ENCODE measurements around the gene DIAPH3.
"Not testable (repeated sequence)": the region's sequence is repeated elsewhere in the genome, so short reads cannot be mapped to it uniquely, and the experiment has no call there.

Gene DIAPH3

DNA sequence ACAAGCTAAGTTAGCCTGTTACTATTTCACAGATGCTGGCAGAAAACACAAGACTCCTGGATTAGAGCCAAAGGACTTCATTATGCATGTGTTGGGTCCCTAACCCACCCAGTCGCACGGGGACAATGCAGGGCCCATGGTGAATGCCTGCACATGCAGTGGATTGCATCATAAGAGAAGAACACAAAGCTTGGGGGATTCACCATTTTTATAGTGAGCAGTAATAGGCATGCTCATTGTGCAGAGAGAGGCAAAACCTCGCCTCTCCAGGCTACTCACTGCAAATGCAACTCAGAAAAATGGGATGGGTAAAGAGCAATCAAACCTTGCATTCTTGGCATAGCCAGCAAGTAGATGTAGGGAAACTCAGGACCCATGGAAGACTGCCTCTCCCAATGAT is 115.8 kb downstream of the DIAPH3 start:
- DNase-seq (ENCODE audit: insufficient read length, low spot score) (no peak), FAIRE-seq (no peak)
- TF ChIP-seq PAX5 (IDR thresholded peaks at IDR 0.05; ENCODE audit: insufficient read depth, low read length, severe bottlenecking) (no peak), POLR2A (IDR thresholded peaks at IDR 0.05; ENCODE audit: low read depth, low read length) (no peak), TAF1 (IDR thresholded peaks at IDR 0.05; ENCODE audit: low read depth, low read length) (no peak), POU2F2 (IDR thresholded peaks at IDR 0.05; ENCODE audit: low read depth, low read length) (no peak), POLR2AphosphoS5 (IDR thresholded peaks at IDR 0.05; ENCODE audit: low read depth, low read length) (no peak), SPI1 (IDR thresholded peaks at IDR 0.05; ENCODE audit: low read depth, low read length) (no peak)

DNA sequence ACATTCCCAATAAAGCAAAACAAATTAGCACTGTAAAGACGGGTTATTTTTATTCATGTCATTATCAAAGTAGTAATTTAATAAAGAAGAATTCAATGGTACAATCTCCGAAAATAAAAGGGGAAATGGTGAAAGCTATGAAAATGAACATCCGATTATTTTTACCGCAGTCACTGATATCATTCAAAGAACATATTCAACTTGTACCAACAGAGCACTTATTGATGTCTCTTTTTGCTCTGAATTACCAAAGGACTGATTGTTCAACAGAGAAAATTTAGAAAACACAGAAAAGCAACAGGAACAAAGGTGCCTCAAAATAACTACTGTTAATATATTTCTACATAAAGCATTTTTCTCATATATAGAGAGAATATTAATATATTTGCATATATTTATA is 119.4 kb downstream of the DIAPH3 start:
- FAIRE-seq (no peak), DNase-seq (ENCODE audit: insufficient read length, low spot score) (no peak)
- TF ChIP-seq POLR2AphosphoS5 (IDR thresholded peaks at IDR 0.05; ENCODE audit: low read depth, low read length) = no peak
- TF ChIP-seq TAF1 (IDR thresholded peaks at IDR 0.05; ENCODE audit: low read depth, low read length) = no peak
- no peak for TF ChIP-seq POU2F2 (IDR thresholded peaks at IDR 0.05; ENCODE audit: low read depth, low read length)
- TF ChIP-seq PAX5 (IDR thresholded peaks at IDR 0.05; ENCODE audit: insufficient read depth, low read length, severe bottlenecking) = no peak
- TF ChIP-seq POLR2A (IDR thresholded peaks at IDR 0.05; ENCODE audit: low read depth, low read length) = no peak
- TF ChIP-seq SPI1 (IDR thresholded peaks at IDR 0.05; ENCODE audit: low read depth, low read length) = no peak

- no peak for TF ChIP-seq SPI1 (IDR thresholded peaks at IDR 0.05; ENCODE audit: low read depth, low read length)
- no peak for TF ChIP-seq PAX5 (IDR thresholded peaks at IDR 0.05; ENCODE audit: insufficient read depth, low read length, severe bottlenecking)
- TF ChIP-seq POLR2AphosphoS5 (IDR thresholded peaks at IDR 0.05; ENCODE audit: low read depth, low read length) = no peak
- TF ChIP-seq POU2F2 (IDR thresholded peaks at IDR 0.05; ENCODE audit: low read depth, low read length) = no peak
- TF ChIP-seq TAF1 (IDR thresholded peaks at IDR 0.05; ENCODE audit: low read depth, low read length) = no peak
- no peak for TF ChIP-seq POLR2A (IDR thresholded peaks at IDR 0.05; ENCODE audit: low read depth, low read length)
- FAIRE-seq (no peak), DNase-seq (ENCODE audit: insufficient read length, low spot score) (no peak)
These were observed 120.5 kb downstream of the DIAPH3 start for GRCh38 chr13:60043262-60043661.

DNA sequence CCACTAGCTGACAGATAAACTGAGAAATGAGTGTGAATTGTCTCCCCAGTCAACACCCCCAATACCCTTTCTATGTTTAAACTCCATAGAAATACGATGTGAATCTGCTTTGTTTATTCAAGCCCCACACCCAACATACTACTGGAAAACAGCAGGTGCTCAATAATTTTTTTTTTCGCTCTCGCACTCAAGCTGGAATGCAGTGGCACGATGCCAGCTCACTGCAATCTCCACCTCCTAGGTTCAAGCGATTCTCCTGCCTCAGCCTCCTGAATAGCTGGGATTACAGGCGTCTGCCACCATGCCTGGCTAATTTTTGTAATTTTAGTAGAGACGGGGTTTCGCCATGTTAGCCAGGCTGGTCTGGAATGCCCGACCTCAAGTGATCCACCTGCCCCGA is 123.1 kb downstream of the DIAPH3 start:
- DNase-seq (ENCODE audit: insufficient read length, low spot score); FAIRE-seq: not testable (repeated sequence)

GRCh38 chr13:60035874-60036273 is 127.9 kb downstream of the DIAPH3 start:
- no peak for TF ChIP-seq PAX5 (IDR thresholded peaks at IDR 0.05; ENCODE audit: insufficient read depth, low read length, severe bottlenecking)
- no peak for TF ChIP-seq POLR2A (IDR thresholded peaks at IDR 0.05; ENCODE audit: low read depth, low read length)
- TF ChIP-seq POLR2AphosphoS5 (IDR thresholded peaks at IDR 0.05; ENCODE audit: low read depth, low read length) = no peak
- no peak for TF ChIP-seq POU2F2 (IDR thresholded peaks at IDR 0.05; ENCODE audit: low read depth, low read length)
- TF ChIP-seq TAF1 (IDR thresholded peaks at IDR 0.05; ENCODE audit: low read depth, low read length) = no peak
- no peak for TF ChIP-seq SPI1 (IDR thresholded peaks at IDR 0.05; ENCODE audit: low read depth, low read length)
- FAIRE-seq (no peak), DNase-seq (ENCODE audit: insufficient read length, low spot score) (no peak)

DNA sequence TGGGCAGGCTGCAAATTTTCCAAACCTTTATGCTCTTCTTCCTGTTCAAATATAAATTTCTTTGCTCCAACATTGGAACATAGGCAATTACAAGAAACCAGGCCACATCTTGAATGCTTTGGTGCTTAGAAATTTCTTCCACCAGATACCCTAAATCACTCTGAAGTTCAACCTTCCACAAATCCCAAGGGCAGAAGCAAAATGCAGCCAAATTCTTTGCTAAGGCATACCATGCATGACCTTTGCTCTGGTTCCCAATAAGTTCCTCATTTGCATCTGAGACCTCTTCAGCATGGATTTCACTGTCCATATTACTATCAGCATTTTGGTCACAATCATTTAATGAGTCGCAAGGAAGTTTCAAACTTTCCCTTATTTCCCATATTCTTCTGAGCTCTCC is 130.9 kb downstream of the DIAPH3 start:
- FAIRE-seq = no peak
- DNase-seq (ENCODE audit: insufficient read length, low spot score) = no peak
- TF ChIP-seq POLR2A (IDR thresholded peaks at IDR 0.05; ENCODE audit: low read depth, low read length) (no peak), SPI1 (IDR thresholded peaks at IDR 0.05; ENCODE audit: low read depth, low read length) (no peak), TAF1 (IDR thresholded peaks at IDR 0.05; ENCODE audit: low read depth, low read length) (no peak), PAX5 (IDR thresholded peaks at IDR 0.05; ENCODE audit: insufficient read depth, low read length, severe bottlenecking) (no peak), POU2F2 (IDR thresholded peaks at IDR 0.05; ENCODE audit: low read depth, low read length) (no peak), POLR2AphosphoS5 (IDR thresholded peaks at IDR 0.05; ENCODE audit: low read depth, low read length) (no peak)

DNA sequence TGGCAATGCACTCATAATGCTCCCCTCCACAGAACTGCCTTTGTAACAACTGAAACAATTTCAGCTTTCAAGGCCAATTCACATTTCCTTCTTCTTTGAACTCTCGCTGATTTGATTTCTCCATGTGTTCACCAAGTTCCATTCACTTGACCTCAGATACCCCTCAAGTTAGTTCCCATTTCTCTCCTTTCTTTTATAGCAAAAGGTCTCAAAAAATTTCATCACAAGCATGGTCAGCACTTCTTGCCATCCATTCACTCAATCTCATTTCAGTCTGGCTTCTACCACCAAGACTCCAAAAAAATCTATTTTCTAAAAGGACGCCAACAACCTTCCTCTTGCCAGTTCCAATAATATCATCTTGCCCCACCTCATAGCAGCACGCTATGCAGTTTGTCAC is 135.7 kb downstream of the DIAPH3 start:
- no peak for FAIRE-seq
- TF ChIP-seq SPI1 (IDR thresholded peaks at IDR 0.05; ENCODE audit: low read depth, low read length) (no peak), POLR2A (IDR thresholded peaks at IDR 0.05; ENCODE audit: low read depth, low read length) (no peak), POLR2AphosphoS5 (IDR thresholded peaks at IDR 0.05; ENCODE audit: low read depth, low read length) (no peak), POU2F2 (IDR thresholded peaks at IDR 0.05; ENCODE audit: low read depth, low read length) (no peak), PAX5 (IDR thresholded peaks at IDR 0.05; ENCODE audit: insufficient read depth, low read length, severe bottlenecking) (no peak), TAF1 (IDR thresholded peaks at IDR 0.05; ENCODE audit: low read depth, low read length) (no peak)

GRCh38 chr13:60026286-60026685 is 137.4 kb downstream of the DIAPH3 start:
- DNase-seq (ENCODE audit: insufficient read length, low spot score) = no peak
- no peak for FAIRE-seq
- TF ChIP-seq TAF1 (IDR thresholded peaks at IDR 0.05; ENCODE audit: low read depth, low read length) (no peak), PAX5 (IDR thresholded peaks at IDR 0.05; ENCODE audit: insufficient read depth, low read length, severe bottlenecking) (no peak), POLR2A (IDR thresholded peaks at IDR 0.05; ENCODE audit: low read depth, low read length) (no peak), POU2F2 (IDR thresholded peaks at IDR 0.05; ENCODE audit: low read depth, low read length) (no peak), SPI1 (IDR thresholded peaks at IDR 0.05; ENCODE audit: low read depth, low read length) (no peak), POLR2AphosphoS5 (IDR thresholded peaks at IDR 0.05; ENCODE audit: low read depth, low read length) (no peak)

More for the DNA sequence above, 135.7 kb downstream of the DIAPH3 start:
- DNase-seq (ENCODE audit: insufficient read length, low spot score) = no peak

GRCh38 chr13:60020288-60020687 is 143.4 kb downstream of the DIAPH3 start:
- FAIRE-seq = no peak
- DNase-seq (ENCODE audit: insufficient read length, low spot score) = no peak
- TF ChIP-seq POLR2AphosphoS5 (IDR thresholded peaks at IDR 0.05; ENCODE audit: low read depth, low read length) (no peak), TAF1 (IDR thresholded peaks at IDR 0.05; ENCODE audit: low read depth, low read length) (no peak)

GRCh38 chr13:60019119-60019993 is 144.4 kb downstream of the DIAPH3 start:
- peak; percentile 69 for FAIRE-seq
- no peak for DNase-seq (ENCODE audit: insufficient read length, low spot score)

More at GRCh38 chr13:60019119-60019993, 144.4 kb downstream of the DIAPH3 start:
- no peak for TF ChIP-seq POU2F2 (IDR thresholded peaks at IDR 0.05; ENCODE audit: low read depth, low read length)
- no peak for TF ChIP-seq POLR2AphosphoS5 (IDR thresholded peaks at IDR 0.05; ENCODE audit: low read depth, low read length)
